ENCODE results near the gene RNLS. TPM values are rescaled to one million over a fixed set of nuclear protein-coding genes. Genes with fewer than 3 reads are reported as not detected.

Gene RNLS
- total and polyA plus RNA-seq, 2 of the 4 experiments (the other 2 are of a cell fraction), result 4.5 to 7.0 TPM

DNA sequence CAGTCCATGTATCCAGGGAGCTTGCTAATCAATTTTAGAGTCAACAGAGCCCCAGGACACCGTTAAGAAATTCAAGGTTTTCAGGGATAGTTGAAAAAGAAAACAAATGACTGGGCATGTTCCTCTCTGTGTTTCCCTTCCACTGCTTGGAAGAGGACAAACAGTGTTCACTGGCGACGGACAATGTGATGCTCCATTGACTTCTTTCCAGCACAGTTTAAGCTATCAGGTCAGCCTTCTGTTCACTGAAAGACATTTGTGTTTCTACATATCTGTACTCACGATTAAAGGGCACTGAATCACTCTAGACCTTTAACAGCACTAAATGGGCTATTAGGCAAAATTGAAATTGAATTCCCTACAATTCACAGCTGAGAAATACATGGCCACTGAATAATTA lies 123.6 kb downstream of the RNLS start:
- no peak overlapping the region for H2AK9ac ChIP-seq (replicated peaks; ENCODE audit: low read depth, low read length, poor library complexity)
- in situ Hi-C loops (cut with MboI; ENCODE audit: low sequenced_read_pairs) (no loop called here), dilution Hi-C loops (cut with HindIII; ENCODE audit: low sequenced_read_pairs, unreplicated experiment) (no loop called here), intact Hi-C loops (cut with micrococcal nuclease) (no loop called here)
- no peak overlapping the region for H2AK5ac ChIP-seq (ENCODE audit: low read depth, low read length)
- no peaks in the 10 kb centered on the region for H3K9me1 ChIP-seq (ENCODE audit: insufficient read depth, low read length)
- peaks cover 3% of the 10 kb centered on the region; the same call in 1 of the 2 replicates for H3K4me1 ChIP-seq (ENCODE audit: control insufficient read depth, insufficient read depth, low read length)
- no peak for TF ChIP-seq MXI1 (IDR thresholded peaks at IDR 0.05; ENCODE audit: borderline replicate concordance, low read depth, low read length)
- no peak for TF ChIP-seq NFE2L2 (IDR thresholded peaks at IDR 0.05; ENCODE audit: low read depth, low read length)
- no peak for TF ChIP-seq CHD1 (IDR thresholded peaks at IDR 0.05; ENCODE audit: low read depth, low read length)
- no peak for TF ChIP-seq SMC3 (IDR thresholded peaks at IDR 0.05; ENCODE audit: low read depth, low read length)
- TF ChIP-seq MAFK (IDR thresholded peaks at IDR 0.05; ENCODE audit: low read depth, low read length), result no peak
- TF ChIP-seq BHLHE40 (IDR thresholded peaks at IDR 0.05; ENCODE audit: low read depth, low read length), result no peak
- TF ChIP-seq MAZ (IDR thresholded peaks at IDR 0.05; ENCODE audit: borderline replicate concordance, low read depth, low read length), result no peak
- no peak for TF ChIP-seq FOS (IDR thresholded peaks at IDR 0.05; ENCODE audit: low read depth, low read length)
- no peak for TF ChIP-seq RCOR1 (IDR thresholded peaks at IDR 0.05; ENCODE audit: insufficient replicate concordance, low read length)
- 0% methylated on average over 1 of the region's 4 CpGs; no CpG with 5 or more reads in 1 of the 2 experiments for WGBS, 2 experiments (ENCODE audit: extremely low coverage in 2 of 2, insufficient read length in 1 of 2)
- peaks cover 11% of the 10 kb centered on the region; the same call in 1 of the 2 replicates for H3K27me3 ChIP-seq (ENCODE audit: control insufficient read depth, insufficient read depth, low read length)
- no TSS peak for BruUV-seq (replicated peaks)
- ChIA-PET POLR2A (ENCODE audit: unreplicated experiment) (no interaction called here), CTCF (interaction anchor here (1.4 kb wide), 1 partner anchor 20 kb away, joined by 3 read pairs; no protein-coding TSS in a partner anchor)
- no peak overlapping the region for H3K18ac ChIP-seq (ENCODE audit: low read depth, low read length)
- DNase-seq (no peak), ATAC-seq (ENCODE audit: low read depth) (no peak)
- no peak overlapping the region for H2BK20ac ChIP-seq (ENCODE audit: low read depth, low read length)
- H3K4me2 ChIP-seq (ENCODE audit: low read depth, low read length), result no peak overlapping the region
- H3K4me3 ChIP-seq (ENCODE audit: insufficient read depth, low read depth, low read length), result no peak overlapping the region
- H3K56ac ChIP-seq (ENCODE audit: extremely low read depth, insufficient read depth, low read length), result no peak overlapping the region
- H4K91ac ChIP-seq (ENCODE audit: insufficient read depth, low read depth, low read length), result no peak overlapping the region
- H2BK120ac ChIP-seq (ENCODE audit: low read depth, low read length), result no peak overlapping the region
- H3K27ac ChIP-seq (ENCODE audit: insufficient read depth, low read length), result no peak overlapping the region
- H3K14ac ChIP-seq (replicated peaks; ENCODE audit: low read depth, low read length), result no peak overlapping the region
- H2BK5ac ChIP-seq (ENCODE audit: low read depth, low read length, poor library complexity, severe bottlenecking), result no peak overlapping the region
- no peak overlapping the region for H3K4ac ChIP-seq (ENCODE audit: low read depth, low read length)
- no peak overlapping the region for H4K8ac ChIP-seq (ENCODE audit: low read depth in 2 of 2, low read length in 2 of 2)
- H3K79me1 ChIP-seq (ENCODE audit: low read depth in 1 of 2, low read length in 2 of 2), result no peaks in the 10 kb centered on the region
- no peak overlapping the region for H2BK15ac ChIP-seq (ENCODE audit: low read depth, low read length)
- no peak overlapping the region for H3K23ac ChIP-seq (ENCODE audit: low read depth, low read length)
- no peak overlapping the region for H2AFZ ChIP-seq (replicated peaks; ENCODE audit: low read length, poor library complexity)
- no peaks in the 10 kb centered on the region for H3K9me3 ChIP-seq (ENCODE audit: control insufficient read depth, insufficient read depth, low read length)
- no peaks in the 10 kb centered on the region for H4K20me1 ChIP-seq (ENCODE audit: insufficient read depth, low read length)
- no peak overlapping the region for H3K9ac ChIP-seq (ENCODE audit: low read depth, low read length)
- no peak overlapping the region for H4K5ac ChIP-seq (ENCODE audit: low read depth, low read length)
- H3K36me3 ChIP-seq (ENCODE audit: control insufficient read depth, insufficient read depth, low read length), result no peaks in the 10 kb centered on the region

Data from IMR-90 (cell line).